K562 (cell line): ENCODE measurements around the gene LPIN3.

Experiments
- ADNP ChIP-seq: fragments of 200-800 bp; sonication (Bioruptor generic); IDR thresholded peaks from 2 replicates; pipeline ENCODE4 v1.6.1; 2016; ENCODE audit warnings: missing genetic modification characterization, missing compliant biosample characterization
- CREB1 ChIP-seq, 2 experiments: sonication (generic) in 1 of 2; formaldehyde crosslinking in 1 of 2; IDR thresholded peaks; 2 replicates each; pipeline versions ENCODE4 v1.6.1 to v1.8.0; 2012 to 2022; ENCODE audit warnings: inconsistent platforms in 1 of 2, mild to moderate bottlenecking in 1 of 2, missing genetic modification reagents in 1 of 2, moderate library complexity in 1 of 2
- FOXA1 ChIP-seq: fragments of 450-650 bp; IDR thresholded peaks from 2 replicates; pipeline ENCODE4 v1.6.1; 2016; ENCODE audit warnings: mild to moderate bottlenecking, borderline replicate concordance
- SP1 ChIP-seq: sonication (generic); formaldehyde crosslinking; IDR thresholded peaks from 2 replicates; pipeline ENCODE4 v1.8.1; 2022; ENCODE audit warnings: mild to moderate bottlenecking, missing genetic modification reagents
- TF ChIP-seq, protein P1 (sequence below): IDR thresholded peaks from 2 replicates; pipeline ENCODE4 v1.6.1; 2016; ENCODE audit warnings: missing genetic modification characterization, missing compliant biosample characterization

GRCh38 chr20:41391587-41392001, 51.0 kb downstream of the LPIN3 start:
- TF ChIP-seq SP1 (CRISPR knock-in tag) (no peak), FOXA1 (no peak), CREB1 (IDR thresholded peaks at IDR 0.05) (no peak), CREB1 (CRISPR knock-in tag; IDR thresholded peaks at IDR 0.05) (no peak), ADNP (no peak)
- TF ChIP-seq, protein P1, sequence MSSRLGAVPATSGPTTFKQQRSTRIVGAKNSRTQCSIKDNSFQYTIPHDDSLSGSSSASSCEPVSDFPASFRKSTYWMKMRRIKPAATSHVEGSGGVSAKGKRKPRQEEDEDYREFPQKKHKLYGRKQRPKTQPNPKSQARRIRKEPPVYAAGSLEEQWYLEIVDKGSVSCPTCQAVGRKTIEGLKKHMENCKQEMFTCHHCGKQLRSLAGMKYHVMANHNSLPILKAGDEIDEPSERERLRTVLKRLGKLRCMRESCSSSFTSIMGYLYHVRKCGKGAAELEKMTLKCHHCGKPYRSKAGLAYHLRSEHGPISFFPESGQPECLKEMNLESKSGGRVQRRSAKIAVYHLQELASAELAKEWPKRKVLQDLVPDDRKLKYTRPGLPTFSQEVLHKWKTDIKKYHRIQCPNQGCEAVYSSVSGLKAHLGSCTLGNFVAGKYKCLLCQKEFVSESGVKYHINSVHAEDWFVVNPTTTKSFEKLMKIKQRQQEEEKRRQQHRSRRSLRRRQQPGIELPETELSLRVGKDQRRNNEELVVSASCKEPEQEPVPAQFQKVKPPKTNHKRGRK (tag), result no peak
